Activated CD4-positive, alpha-beta memory T cell treated with anti-CD3 and anti-CD28 coated beads, Interleukin-2, amount 10 ng/mL, durations not matched to agents 7 days and 5 days (primary cell): ENCODE data around the gene SLC16A12. TPM values are rescaled to one million over a fixed set of nuclear protein-coding genes. Genes with fewer than 3 reads are reported as not detected.

Source experiments
- CTCF ChIA-PET: fragments of 350-600 bp; sonication (Branson Sonifier 250); formaldehyde crosslinking; loops from one replicate; lab custom pipeline; 2021; ENCODE audit warnings: antibody characterized with exemption, inconsistent platforms; lab: Charles Lee
- POLR2A ChIA-PET: fragments of 350-600 bp; sonication (Branson Sonifier 250); formaldehyde crosslinking; loops from one replicate; lab custom pipeline; 2021; ENCODE audit warnings: antibody characterized with exemption; lab: Charles Lee
- DNase-seq: peaks from one replicate; pipeline ENCODE4 v3.0.0-alpha.2; 2020
- H3K27ac Mint-ChIP-seq: one replicate; pipeline ENCODE4 v1.8.0; 2021; ENCODE audit warnings: mild to moderate bottlenecking, mixed read lengths
- H3K27me3 Mint-ChIP-seq: one replicate; pipeline ENCODE4 v1.8.0; 2021; ENCODE audit warnings: mixed read lengths
- H3K36me3 Mint-ChIP-seq: one replicate; pipeline ENCODE4 v1.8.0; 2021; ENCODE audit warnings: low read depth, mixed read lengths
- H3K4me1 Mint-ChIP-seq: one replicate; pipeline ENCODE4 v1.8.0; 2021; ENCODE audit warnings: mixed read lengths
- H3K4me3 Mint-ChIP-seq: one replicate; pipeline ENCODE4 v1.8.0; 2021; ENCODE audit warnings: mild to moderate bottlenecking, mixed read lengths
- H3K9me3 Mint-ChIP-seq: one replicate; pipeline ENCODE4 v1.8.0; 2021; ENCODE audit warnings: mixed read lengths
- total RNA-seq, 2 experiments: library from RNA; stranded (reverse); gene quantifications; one replicate each; pipeline ENCODE4 v1.2.3, GENCODE V29; 2021

The SLC16A12 gene, protein sequence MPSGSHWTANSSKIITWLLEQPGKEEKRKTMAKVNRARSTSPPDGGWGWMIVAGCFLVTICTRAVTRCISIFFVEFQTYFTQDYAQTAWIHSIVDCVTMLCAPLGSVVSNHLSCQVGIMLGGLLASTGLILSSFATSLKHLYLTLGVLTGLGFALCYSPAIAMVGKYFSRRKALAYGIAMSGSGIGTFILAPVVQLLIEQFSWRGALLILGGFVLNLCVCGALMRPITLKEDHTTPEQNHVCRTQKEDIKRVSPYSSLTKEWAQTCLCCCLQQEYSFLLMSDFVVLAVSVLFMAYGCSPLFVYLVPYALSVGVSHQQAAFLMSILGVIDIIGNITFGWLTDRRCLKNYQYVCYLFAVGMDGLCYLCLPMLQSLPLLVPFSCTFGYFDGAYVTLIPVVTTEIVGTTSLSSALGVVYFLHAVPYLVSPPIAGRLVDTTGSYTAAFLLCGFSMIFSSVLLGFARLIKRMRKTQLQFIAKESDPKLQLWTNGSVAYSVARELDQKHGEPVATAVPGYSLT
- not detected for total RNA-seq

DNA sequence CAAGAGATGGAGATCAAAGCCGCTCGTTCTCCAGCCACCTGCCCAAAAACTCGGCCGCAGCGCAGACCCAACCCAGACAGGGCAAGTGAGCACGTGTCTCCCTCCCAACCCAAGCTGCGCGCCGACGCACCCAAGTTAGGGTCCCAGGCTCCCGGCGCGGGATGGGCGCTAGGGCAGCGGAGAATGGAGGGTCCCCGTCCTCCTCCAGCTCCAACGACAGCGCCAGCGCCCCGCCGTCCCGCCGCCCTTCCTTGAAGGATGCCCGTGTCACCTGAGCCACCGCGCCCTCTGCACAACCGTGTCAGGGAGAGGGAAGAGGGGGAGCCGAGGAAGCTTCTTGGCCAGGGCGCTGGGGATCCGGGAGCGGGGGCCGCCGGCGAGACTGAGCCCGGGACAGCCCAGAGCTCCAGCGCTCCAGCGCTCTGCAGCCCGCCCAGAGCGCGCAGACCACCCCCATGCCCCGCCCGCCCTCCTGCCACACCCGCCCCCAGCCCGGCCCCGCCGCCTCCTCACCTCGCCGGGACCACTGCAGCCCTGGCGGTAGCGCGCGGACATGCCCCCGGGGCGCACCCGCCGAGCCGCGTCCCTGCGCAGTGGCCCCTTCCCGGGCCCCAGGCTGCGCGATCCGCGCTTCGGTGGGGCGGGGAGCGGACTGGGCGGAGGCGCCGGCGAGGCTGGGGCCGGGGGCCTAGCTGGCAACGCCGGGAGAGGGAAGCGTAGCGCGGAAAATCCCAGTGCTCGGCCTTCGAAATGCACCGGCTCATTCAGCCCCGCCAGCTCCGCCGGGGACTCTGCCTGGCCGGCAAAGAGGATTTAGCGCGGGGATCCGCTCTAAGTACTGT is at the start of gene SLC16A12:
SLC16A12 (minus strand) TSS at position 424 of the 842 bp plus-strand sequence. CDS start 73,016 bp downstream, outside the sequence.
- ChIA-PET CTCF (interaction anchor here (0.7 to 1.0 kb wide), 2 partner anchors 15 to 1087 kb away, joined by 3 to 8 read pairs; no protein-coding TSS in a partner anchor), POLR2A (no interaction called here)
- peaks cover 72% of the 10 kb centered on the region for H3K27me3 Mint-ChIP-seq
- H3K9me3 Mint-ChIP-seq = no peaks in the 10 kb centered on the region
- H3K36me3 Mint-ChIP-seq = peaks cover 2% of the 10 kb centered on the region
- no peak within 1 kb of the TSS for H3K27ac Mint-ChIP-seq
- DNase-seq = no peak
- no peak within 1 kb of the TSS for H3K4me3 Mint-ChIP-seq
- H3K4me1 Mint-ChIP-seq = peaks cover 13% of the 10 kb centered on the region

DNA sequence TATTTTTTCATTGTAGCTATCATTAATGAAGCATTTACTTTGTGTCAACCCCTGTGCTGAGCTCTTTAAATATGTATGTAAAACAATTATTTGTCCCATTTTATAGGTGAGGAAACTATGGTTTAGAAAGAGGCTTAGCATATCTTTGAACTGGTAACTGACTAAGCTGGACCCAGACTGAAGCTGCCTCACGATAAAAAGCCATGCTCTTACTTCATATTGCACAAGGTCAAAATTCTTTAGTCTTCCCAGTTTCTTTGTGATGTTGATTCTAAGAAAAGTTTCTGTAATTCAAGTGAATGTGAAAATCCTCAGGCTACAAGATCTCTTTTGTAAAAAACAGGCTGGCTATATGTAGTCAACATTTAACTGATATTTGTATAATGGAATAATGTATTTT is 46.6 kb upstream of the SLC16A12 start:
- DNase-seq = no peak
- Mint-ChIP-seq H3K4me3 (no peak overlapping the region), H3K9me3 (no peaks in the 10 kb centered on the region), H3K27me3 (no peaks in the 10 kb centered on the region), H3K4me1 (no peaks in the 10 kb centered on the region), H3K36me3 (peaks cover 10% of the 10 kb centered on the region), H3K27ac (no peak overlapping the region)
- ChIA-PET POLR2A (interaction anchor here (0.8 kb wide), 1 partner anchor 119 kb away, joined by 3 read pairs; no protein-coding TSS in a partner anchor), CTCF (no interaction called here)

DNA sequence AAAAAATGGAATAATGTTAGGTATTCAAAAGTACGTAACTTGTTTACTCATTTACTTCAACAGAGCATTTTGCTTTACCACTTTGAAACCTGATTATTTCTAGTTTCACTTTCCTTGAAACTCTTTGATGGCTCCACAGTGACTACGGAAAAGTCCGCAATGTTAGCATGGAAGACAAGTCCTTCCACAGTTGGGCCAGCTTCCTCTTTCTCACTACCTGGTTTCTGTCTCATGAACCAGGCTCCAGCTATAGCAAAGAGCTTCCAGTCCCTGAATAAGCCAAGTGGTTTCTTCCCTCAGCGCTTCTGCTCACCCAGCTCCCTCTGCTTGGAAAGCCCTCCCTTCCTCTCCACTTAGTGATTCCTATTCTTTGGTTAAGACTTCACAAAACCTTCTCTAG is 44.8 kb upstream of the SLC16A12 start:
- Mint-ChIP-seq H3K9me3 (no peaks in the 10 kb centered on the region), H3K36me3 (peaks cover 5% of the 10 kb centered on the region), H3K4me3 (no peak overlapping the region), H3K4me1 (no peaks in the 10 kb centered on the region), H3K27ac (no peak overlapping the region), H3K27me3 (no peaks in the 10 kb centered on the region)
- CTCF ChIA-PET = interaction anchor here (1.2 kb wide), 1 partner anchor 53 kb away, joined by 3 read pairs; no protein-coding TSS in a partner anchor
- POLR2A ChIA-PET = no interaction called here
- DNase-seq = no peak

DNA sequence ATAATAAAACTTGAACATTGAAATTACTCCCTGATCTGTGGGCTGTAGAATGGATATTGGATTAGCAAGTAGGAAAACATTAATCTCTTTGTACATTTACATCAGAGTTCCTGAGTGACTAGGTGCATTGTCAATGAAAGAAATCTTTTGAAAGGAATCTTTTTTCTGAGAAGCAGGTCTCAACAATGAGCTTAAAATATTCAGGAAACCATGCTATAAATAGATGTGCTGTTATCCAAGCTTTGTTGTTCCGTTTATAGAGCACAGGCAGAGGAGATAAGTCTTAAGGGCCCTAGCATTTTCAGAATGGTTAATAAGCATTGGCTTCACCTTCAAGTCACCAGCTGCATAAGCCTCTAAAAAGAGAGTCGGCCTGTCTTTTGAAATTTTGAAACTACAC is 41.3 kb upstream of the SLC16A12 start:
- H3K27ac Mint-ChIP-seq = no peak overlapping the region

DNA sequence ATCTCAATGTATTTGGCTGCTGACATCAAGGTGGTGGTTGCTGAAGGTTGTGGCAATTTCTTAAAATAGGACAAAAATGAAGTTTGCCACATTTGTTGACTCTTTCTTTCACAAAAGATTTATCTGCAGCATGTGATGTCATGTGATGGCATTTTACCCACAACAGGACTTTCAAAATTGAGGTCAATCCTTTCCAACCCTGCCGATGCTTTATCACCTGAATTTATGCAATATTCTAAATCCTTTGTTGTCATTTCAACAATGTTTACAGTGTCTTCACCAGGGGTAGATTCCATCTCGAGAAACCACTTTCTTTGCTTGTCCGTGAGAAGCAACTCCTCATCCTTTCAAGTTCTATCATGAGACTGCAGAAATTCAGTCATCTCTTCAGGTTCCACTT is 40.6 kb upstream of the SLC16A12 start:
- Mint-ChIP-seq H3K27ac (no peak overlapping the region), H3K4me3 (no peak overlapping the region), H3K9me3 (no peaks in the 10 kb centered on the region), H3K4me1 (no peaks in the 10 kb centered on the region), H3K27me3 (no peaks in the 10 kb centered on the region), H3K36me3 (no peaks in the 10 kb centered on the region)
- POLR2A ChIA-PET = no interaction called here
- CTCF ChIA-PET = no interaction called here
- DNase-seq = no peak

More for the DNA sequence above, 41.3 kb upstream of the SLC16A12 start:
- Mint-ChIP-seq H3K4me3 (no peak overlapping the region), H3K4me1 (no peaks in the 10 kb centered on the region), H3K36me3 (no peaks in the 10 kb centered on the region), H3K27me3 (no peaks in the 10 kb centered on the region), H3K9me3 (no peaks in the 10 kb centered on the region)
- POLR2A ChIA-PET = no interaction called here
- CTCF ChIA-PET = no interaction called here
- no peak for DNase-seq

DNA sequence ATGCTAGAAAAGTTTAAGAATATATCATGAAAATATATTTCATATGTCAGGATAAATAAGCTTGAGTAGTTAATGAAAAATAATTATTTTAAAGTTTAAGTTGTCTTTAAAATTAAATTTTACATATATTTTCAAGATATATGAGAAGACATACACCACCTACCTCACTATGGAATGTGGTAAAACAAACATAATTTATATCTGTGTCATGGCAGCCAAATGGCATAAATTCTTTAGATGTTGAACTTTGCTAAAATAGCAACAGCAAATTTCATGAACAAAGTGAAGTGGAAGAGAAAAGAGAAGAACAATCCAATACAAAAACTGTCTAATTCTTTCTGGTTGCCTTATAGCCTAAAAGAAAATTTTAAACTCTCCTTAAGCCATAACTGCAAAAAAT is 39.6 kb upstream of the SLC16A12 start:
- no peaks in the 10 kb centered on the region for H3K36me3 Mint-ChIP-seq
- H3K27me3 Mint-ChIP-seq = no peaks in the 10 kb centered on the region
- CTCF ChIA-PET = no interaction called here
- POLR2A ChIA-PET = no interaction called here
- no peaks in the 10 kb centered on the region for H3K4me1 Mint-ChIP-seq
- no peaks in the 10 kb centered on the region for H3K9me3 Mint-ChIP-seq
- no peak for DNase-seq
- no peak overlapping the region for H3K27ac Mint-ChIP-seq
- no peak overlapping the region for H3K4me3 Mint-ChIP-seq

DNA sequence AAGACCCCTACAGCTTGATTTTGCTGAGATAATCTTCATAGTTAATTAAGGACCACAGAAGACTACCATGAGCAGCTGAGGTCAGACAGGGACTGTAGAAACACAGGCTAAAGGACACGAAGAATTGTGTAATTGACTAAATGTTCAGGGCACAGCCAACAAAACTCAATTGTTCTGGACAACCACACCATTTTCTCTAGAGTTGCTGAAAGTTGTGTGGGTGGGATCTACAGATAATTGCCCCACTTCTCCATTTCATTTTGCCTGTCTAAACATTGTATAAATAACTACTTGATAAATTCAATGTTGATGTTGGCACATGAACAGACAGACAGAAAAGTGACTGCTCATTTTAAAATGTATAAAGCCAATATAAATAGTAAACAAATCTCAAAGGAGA is 39.0 kb upstream of the SLC16A12 start:
- H3K4me3 Mint-ChIP-seq = no peak overlapping the region
- no peaks in the 10 kb centered on the region for H3K4me1 Mint-ChIP-seq
- H3K27me3 Mint-ChIP-seq = no peaks in the 10 kb centered on the region
- no peak for DNase-seq
- POLR2A ChIA-PET = no interaction called here
- H3K36me3 Mint-ChIP-seq = no peaks in the 10 kb centered on the region
- H3K9me3 Mint-ChIP-seq = no peaks in the 10 kb centered on the region
- no peak overlapping the region for H3K27ac Mint-ChIP-seq
- CTCF ChIA-PET = no interaction called here

DNA sequence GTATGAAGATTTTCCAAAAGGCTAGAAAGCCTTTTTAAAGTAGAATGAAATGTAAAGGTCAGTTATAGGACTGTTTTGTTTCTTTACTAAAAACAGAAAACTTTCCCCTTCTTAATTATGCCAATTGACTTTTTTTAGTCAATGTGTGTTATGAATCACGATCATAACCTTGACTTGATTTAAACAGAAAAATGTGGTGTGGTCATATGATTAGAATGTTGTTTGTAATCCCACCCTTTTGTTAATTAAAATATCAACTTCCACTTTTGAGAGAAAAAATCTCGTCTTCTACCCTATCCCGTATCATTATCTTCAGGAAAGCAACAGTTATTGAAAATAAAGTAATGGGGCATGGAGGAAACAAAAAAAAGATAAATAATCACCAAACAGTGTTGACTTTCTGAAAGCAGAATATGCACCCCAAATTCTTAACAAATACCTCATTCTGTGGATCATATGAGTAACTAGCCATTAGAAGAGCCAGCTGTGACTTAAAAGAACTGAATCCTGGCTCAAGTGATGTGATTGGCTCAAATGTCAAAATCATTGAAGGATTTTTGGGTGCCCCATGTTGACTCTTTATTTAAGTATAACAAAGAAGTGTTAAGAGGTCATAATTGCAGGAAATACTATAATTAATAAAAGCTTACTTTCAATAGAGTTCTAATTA is 32.3 kb upstream of the SLC16A12 start:
- Mint-ChIP-seq H3K27ac (no peak overlapping the region), H3K9me3 (no peaks in the 10 kb centered on the region), H3K4me3 (no peak overlapping the region), H3K4me1 (no peaks in the 10 kb centered on the region), H3K27me3 (peaks cover 24% of the 10 kb centered on the region), H3K36me3 (no peaks in the 10 kb centered on the region)
- ChIA-PET POLR2A (interaction anchor here (1.2 kb wide), 1 partner anchor 134 kb away, joined by 3 read pairs; the partner anchor contains the start of gene KIF20B), CTCF (interaction anchor here (1.0 to 1.1 kb wide), 2 partner anchors 149 to 350 kb away, joined by 3 to 4 read pairs; no protein-coding TSS in a partner anchor)
- no peak for DNase-seq

DNA sequence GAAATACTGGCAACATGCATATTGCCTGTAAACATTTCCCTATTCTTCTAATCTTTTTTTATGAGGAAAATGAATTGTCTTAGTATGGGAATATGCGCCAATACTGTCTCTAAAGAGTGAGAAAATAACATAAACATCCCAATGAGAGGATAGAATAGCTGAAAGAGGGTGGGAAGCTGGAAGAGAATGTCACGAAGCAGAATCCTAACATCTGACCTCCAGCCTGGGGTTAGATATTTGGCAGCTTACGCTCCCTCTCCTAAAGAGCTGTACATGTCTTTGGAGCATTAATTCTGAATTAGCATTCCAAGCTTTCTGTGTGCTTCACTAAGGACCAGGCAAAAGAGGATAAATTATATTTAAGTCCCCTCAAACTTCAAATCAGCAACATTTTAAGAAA is 31.6 kb upstream of the SLC16A12 start:
- POLR2A ChIA-PET = interaction anchor here (1.2 kb wide), 1 partner anchor 135 kb away, joined by 3 read pairs; the partner anchor contains the start of gene KIF20B
- peaks cover 27% of the 10 kb centered on the region for H3K27me3 Mint-ChIP-seq

DNA sequence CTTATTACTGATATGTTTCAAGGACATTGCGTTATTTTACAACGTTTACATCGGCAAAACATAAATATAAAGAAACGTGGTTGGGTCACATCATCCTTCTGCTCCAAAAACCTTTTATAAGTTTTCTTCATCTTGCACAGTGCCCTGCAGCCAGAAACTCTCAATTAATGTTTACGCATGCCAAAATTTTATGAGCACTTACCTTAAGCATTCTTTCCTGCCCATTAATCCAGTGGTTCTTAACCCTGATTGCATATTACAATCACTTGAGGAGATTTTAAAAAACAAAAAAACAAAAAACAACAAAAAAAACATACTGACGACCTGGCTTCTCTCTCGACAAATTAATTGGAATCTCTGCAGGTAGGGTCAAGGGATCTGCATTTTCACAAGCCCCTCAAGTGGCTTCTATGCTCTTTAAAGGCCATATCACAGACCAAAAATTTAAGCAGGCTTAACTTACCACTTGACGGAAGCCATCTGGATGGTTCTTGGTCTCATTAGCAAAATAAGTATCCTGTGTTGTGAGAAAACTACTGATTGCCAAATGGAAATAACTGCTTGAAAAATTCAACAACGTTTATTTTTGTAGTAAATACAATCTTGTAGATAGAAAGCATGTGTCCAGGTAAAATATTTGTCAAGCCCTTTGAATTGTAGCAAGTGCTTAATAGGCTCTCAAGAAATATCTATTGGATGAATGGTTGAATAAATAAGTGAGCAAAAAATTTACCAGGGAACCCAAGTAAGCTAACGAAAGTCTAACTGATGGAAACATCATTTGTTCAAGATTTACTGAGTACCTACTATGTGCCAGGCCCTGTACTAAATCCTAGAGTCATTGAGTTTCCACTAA is 30.9 kb upstream of the SLC16A12 start:
- no peaks in the 10 kb centered on the region for H3K4me1 Mint-ChIP-seq
- H3K4me3 Mint-ChIP-seq = no peak overlapping the region
- no peaks in the 10 kb centered on the region for H3K36me3 Mint-ChIP-seq
- ChIA-PET CTCF (interaction anchor here (1.0 kb wide), 1 partner anchor 349 kb away, joined by 4 read pairs; no protein-coding TSS in a partner anchor), POLR2A (interaction anchor here (1.2 kb wide), 1 partner anchor 136 kb away, joined by 3 read pairs; the partner anchor contains the start of gene KIF20B)
- H3K9me3 Mint-ChIP-seq = no peaks in the 10 kb centered on the region
- no peak overlapping the region for H3K27ac Mint-ChIP-seq
- peaks cover 27% of the 10 kb centered on the region for H3K27me3 Mint-ChIP-seq
- DNase-seq = no peak

More for the DNA sequence above, 31.6 kb upstream of the SLC16A12 start:
- Mint-ChIP-seq H3K36me3 (no peaks in the 10 kb centered on the region), H3K4me1 (no peaks in the 10 kb centered on the region), H3K4me3 (no peak overlapping the region), H3K27ac (no peak overlapping the region), H3K9me3 (no peaks in the 10 kb centered on the region)
- no peak for DNase-seq
- CTCF ChIA-PET = interaction anchor here (1.0 kb wide), 1 partner anchor 350 kb away, joined by 4 read pairs; no protein-coding TSS in a partner anchor

DNA sequence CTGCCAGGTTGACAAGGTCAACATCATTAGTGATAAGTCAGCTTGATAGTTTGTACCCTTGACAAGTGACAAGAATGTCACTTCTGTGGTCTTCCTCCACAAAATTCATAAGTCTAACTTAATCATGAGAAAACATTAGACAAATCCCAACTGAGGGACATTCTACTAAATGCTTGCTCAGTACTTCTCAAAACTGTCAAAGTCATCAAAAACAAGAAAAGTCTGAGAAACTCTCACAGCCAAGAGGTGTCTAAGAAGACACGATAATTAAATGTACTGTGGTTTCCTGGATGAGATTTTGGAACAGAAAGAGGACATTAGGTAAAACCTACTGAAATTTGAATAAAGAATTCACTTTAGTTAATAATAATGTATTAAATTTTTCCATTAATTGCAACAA is 29.8 kb upstream of the SLC16A12 start:
- Mint-ChIP-seq H3K36me3 (no peaks in the 10 kb centered on the region), H3K4me1 (no peaks in the 10 kb centered on the region), H3K27me3 (peaks cover 27% of the 10 kb centered on the region), H3K4me3 (no peak overlapping the region), H3K27ac (no peak overlapping the region), H3K9me3 (no peaks in the 10 kb centered on the region)
- ChIA-PET CTCF (interaction anchor here (1.2 to 1.3 kb wide), 2 partner anchors 307 to 347 kb away, joined by 4 read pairs; no protein-coding TSS in a partner anchor), POLR2A (no interaction called here)
- DNase-seq = no peak
